CD4-positive, alpha-beta T cell treated with Interleukin-12 subunit alpha and Interleukin-12 subunit beta, for 1 hour (primary cell): ENCODE results near the gene CUL2.
"Not testable (repeated sequence)": the region's sequence is repeated elsewhere in the genome, so short reads cannot be mapped to it uniquely, and the experiment has no call there.

Experiments
- DNase-seq: peaks from one replicate; pipeline ENCODE4 v3.0.0-alpha.2; 2020

Gene CUL2

GRCh38 chr10:35017608-35018007 lies 72.5 kb downstream of the CUL2 start:
- DNase-seq, result no peak

DNA sequence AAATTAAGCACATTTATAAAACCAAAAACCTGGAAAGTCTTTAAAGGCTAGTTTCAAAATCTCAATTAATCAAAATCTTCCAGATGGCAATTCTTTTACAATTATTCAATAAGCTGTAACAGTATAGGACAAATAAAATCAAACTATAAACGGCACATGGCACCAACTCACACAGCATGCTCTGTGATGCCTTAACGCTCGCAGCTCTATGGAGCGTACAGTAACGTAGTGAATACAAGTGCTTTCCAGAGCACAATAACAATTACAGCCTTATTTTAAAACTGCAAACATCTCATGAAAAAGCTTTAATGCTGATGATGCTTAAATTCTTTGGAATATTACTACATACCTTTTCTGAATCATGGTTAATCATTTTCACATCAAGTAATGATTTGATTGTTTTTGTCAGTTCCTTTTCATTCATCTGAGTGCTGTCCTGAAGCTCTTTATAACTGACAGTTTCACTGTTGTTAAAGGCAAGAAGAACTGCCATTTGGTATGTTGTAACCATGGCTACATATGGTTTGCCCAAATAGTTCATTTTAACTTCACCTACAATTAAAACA lies 74.2 kb downstream of the CUL2 start:
- DNase-seq, result no peak

GRCh38 chr10:35012781-35013180 lies 77.4 kb downstream of the CUL2 start:
- no peak for DNase-seq

DNA sequence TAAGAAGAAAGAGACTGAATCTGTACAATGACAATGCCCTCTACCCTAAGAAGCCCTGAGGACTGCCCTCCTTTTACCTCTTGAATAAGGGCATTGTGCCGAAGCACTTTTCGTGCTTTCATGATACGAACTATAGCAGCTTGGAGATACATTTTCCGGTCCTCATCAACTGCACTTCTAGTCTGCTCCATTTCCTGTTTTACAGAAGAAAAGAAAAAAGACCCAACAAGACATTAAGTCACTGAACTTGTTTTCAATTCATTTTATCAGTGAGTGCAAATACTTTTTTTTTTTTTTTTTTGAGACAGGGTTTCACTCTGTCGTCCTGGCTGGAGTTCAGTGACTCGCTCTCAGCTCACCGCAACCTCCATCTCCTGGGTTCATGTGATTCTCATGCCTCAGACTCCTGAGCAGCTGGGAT lies 78.4 kb downstream of the CUL2 start:
- no peak for DNase-seq

DNA sequence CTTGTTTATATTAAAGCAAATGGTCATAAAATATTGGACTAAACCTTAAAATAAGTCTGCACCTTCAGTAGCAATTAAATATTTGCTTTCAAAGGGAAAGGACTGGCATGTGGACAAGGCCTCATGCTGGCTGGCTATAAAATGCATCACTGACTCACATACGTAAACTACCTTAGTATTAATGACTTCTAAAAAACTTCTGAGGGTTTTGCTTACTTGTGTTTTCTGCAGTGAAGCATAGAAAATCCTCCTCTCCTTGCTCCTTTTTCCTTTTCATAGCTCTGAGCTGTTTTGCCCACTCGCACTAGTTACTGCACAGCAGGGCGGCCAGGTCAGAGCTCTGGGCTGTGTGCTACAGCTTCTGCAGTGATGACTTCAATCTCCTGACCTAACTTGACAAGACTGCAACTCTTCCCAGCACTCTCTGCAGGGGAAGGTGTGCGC lies 82.3 kb downstream of the CUL2 start:
- no peak for DNase-seq

DNA sequence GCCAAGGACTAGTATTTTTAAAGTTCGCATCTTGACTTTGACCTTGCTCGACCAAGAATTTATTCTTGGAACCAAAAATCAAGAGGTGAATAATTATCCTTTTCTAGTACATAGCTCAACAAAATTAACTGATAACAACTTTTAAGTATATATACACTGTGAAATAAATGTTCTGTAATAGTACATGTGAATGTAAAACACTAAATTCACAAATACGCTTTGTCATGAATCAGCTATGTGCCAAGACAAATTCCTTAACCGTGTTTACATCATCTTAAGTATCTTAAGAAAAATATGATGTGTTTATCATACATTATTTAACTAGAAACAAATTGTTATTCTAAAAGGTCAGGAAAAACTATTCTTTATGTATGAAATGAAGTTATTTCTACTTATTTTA lies 83.3 kb downstream of the CUL2 start:
- DNase-seq, result no peak

GRCh38 chr10:35005868-35006267 lies 84.3 kb downstream of the CUL2 start:
- no peak for DNase-seq

DNA sequence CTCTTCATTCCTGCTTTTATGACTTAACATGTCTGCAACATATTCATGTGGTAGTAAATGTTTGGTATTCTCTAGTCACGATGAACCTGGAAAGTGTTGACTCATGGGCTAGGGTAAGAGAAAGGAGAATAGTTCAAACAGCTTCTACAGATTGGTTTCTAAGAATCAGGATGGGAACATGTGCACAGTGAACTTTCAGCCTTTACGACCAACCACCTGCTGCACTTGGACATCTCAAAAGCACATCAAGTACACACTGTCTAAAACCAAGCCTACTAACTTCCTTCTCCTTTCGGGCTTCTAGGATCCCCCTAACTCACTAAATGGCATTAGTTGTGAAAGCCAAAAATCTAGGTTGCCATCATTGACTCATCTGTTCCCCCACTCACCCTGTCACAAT lies 85.5 kb downstream of the CUL2 start:
- no peak for DNase-seq

DNA sequence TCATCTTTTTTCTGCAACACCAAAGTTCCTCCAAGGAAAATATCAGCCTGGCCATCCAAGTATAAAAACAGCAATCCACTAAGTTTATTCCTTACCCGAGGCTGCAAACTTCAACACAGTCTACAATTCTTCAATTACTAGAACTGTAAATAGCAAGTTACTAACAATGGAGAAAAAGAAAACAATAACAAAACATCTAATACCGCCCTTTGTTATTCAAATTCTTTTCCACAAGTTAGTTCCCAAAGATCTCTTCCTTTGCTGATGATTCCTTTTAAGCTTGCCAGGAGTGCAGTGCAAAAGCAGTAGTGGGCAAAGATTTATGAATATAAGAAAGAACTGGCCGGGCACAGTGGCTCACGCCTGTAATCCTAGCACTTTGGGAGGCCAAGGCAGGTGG lies 86.2 kb downstream of the CUL2 start:
- no peak for DNase-seq

- no peak for DNase-seq
Measured at GRCh38 chr10:35000936-35001335, 89.2 kb downstream of the CUL2 start.

- no peak for DNase-seq
Measured at GRCh38 chr10:34999532-34999931, 90.6 kb downstream of the CUL2 start.

GRCh38 chr10:34998940-34999339 lies 91.2 kb downstream of the CUL2 start:
- no peak for DNase-seq

GRCh38 chr10:34996843-34997242 lies 93.3 kb downstream of the CUL2 start:
- DNase-seq, result no peak

DNA sequence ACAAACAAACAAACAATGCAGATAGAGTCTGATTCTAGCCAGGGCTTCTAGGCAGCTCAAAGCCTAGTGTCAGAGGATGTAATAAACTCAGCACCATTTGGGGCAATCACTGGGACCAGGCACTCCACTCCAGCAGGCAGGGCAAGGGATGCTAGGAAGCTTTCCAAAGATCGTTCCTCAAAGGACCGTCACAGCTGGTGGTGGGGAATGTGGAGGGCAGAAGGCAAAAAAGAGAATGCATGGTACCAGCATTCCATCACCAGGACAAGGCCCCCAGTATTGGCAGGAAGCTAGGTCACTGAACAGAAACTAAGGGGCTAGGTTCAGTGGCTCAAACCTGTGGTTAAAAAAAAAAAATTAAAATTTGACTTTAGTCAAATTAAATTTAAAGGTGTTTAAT lies 94.2 kb downstream of the CUL2 start:
- no peak for DNase-seq

DNA sequence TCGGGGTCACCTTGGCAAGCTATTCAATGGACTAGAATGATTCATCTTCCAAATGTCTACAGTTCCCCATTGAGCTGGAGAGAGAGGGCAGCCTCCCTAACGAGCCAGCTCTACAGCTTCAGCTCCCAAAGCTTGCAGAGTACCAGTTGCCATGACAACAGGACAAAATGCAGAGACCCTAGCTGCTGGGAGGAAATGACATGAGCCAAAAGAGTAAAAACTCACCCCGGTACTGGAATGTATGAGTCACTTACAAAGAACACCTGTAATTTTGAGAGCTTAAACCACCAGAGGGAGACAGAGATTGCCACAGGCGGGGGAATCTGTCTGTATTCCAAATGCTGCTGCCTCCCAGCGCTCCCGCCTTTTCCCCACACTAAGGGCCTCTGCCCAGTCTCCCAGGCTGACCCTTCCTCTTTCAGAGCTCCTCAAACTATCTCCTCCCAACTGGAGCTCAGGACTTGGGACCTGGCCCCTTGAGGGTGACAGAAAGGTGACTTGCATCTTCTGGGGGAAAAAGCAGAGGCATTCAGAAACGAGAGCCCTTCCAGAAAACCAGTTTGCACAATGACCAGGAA lies 95.5 kb downstream of the CUL2 start:
- peak; percentile 56 for DNase-seq

DNA sequence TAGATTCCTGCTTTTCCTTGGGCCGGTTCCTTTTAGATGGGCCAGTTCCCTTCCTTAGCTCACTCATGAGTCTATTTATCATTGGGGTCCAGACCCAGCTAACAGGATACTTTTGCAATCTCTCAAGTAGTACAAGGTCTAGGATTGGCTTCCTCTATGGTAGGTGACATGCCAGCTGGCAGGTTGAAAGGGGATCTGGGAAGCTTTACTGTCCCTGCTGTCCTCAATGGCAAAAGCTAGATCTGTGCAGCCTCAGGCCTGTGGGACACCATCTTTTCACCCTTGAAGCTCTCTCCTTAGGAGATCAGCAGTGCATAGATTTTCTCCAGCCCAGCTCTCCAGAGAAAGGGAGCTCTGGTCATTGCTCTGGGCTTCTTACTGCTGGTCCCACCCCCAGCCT lies 96.4 kb downstream of the CUL2 start:
- no peak for DNase-seq

DNA sequence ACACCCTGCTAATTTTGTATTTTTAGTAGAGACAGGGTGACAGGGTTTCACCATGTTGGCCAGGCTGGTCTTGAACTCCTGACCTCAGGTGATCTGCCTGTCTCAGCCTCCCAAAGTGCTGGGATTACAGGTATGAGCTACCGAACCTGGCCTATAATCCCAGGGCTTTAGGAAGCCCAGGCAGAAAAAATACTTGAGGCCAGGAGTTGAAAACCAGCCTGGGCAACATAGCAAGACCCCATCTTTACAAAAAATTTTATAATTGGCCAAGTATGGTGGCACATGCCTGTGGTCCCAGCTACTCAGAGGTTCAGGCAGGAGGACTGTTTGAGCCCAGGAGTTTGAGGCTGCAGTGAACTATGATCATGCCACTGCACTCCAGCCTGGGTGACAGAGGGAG lies 99.0 kb downstream of the CUL2 start:
- not testable (repeated sequence) for DNase-seq

- DNase-seq, result no peak
Measured at GRCh38 chr10:34988397-34989067, 101.6 kb downstream of the CUL2 start.

DNA sequence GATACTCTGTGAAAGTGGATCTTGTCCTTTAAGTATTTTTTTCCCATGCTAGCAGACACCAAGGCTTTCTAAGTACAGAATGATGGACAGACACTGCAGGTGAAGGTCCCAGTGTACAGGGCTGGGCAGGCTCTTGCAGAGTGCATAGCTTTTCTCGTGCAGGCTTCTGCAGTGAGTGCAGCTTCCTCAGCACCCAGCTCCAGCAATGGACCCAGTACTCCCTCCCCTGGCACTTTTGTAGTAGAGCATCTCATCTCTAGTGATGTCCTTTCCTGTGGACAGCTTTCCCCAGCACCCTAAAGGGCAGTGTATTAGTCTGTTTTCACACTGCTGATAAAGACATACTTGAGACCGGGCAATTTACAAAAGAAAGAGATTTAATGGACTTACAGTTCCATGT lies 104.3 kb downstream of the CUL2 start:
- no peak for DNase-seq

- no peak for DNase-seq
Measured at GRCh38 chr10:34985146-34985545, 105.0 kb downstream of the CUL2 start.

- DNase-seq, result no peak
Measured at GRCh38 chr10:34981844-34982243, 108.3 kb downstream of the CUL2 start.

- no peak for DNase-seq
Measured at GRCh38 chr10:34979938-34980337, 110.2 kb downstream of the CUL2 start.

DNA sequence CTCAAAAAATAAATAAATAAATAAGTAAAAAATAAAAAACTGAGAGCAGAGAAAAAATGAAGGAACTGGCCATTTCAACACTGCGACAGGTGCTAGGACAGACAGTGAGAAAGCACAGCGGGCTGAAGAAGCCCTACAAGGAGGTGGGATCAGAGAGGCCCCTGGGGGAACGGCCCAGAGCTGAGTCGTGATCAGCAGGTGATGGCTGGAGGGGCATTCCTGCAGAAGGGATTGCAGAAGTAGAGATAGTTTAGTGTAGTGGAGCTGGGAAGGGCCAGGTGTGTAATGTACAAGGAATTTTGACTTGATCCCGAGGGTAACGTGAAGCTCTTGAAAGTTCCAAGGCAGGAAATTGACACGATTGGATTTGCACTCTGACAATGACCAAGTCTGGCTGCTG lies 112.1 kb downstream of the CUL2 start:
- no peak for DNase-seq

DNA sequence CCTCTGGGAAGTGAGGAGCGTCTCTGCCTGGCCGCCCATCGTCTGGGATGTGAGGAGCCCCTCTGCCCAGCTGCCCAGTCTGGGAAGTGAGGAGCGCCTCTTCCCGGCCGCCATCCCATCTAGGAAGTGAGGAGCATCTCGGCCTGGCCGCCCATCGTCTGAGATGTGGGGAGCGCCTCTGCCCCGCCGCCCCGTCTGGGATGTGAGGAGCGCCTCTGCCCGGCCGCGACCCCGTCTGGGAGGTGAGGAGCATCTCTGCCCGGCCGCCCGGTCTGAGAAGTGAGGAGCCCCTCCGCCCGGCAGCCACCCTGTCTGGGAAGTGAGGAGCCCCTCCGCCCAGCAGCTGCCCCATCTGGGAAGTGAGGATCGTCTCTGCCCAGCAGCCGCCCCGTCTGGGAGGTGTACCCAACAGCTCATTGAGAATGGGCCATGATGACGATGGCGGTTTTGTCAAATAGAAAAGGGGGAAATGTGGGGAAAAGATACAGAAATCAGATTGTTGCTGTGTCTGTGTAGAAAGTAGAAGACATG lies 113.7 kb downstream of the CUL2 start:
- DNase-seq, result not testable (repeated sequence)
